ENCODE data around the gene CD163L1.

DNA sequence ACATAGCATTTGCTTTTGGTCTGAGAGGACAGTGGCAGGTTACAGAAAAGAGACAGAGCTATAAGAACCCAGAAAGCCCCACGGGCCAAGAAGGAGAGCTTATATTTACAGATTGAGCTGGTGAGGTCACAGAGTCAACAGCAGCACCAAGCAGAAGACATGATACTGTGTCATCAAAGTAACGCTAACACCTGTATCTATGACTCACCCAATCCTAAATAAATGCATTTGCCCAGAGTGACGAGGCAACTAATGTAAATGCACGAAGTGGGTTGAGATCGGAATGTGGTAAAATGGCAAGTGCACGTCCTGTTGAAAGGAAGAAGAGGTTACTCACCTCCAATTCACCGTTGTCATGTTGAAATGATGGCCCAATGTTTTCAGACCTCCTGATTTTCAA lies 6.7 kb upstream of the CD163L1 start:
- TF ChIP-seq POLR2A (IDR thresholded peaks at IDR 0.05; ENCODE audit: low read length) = no peak
- no peak for TF ChIP-seq GATA1 (IDR thresholded peaks at IDR 0.05; ENCODE audit: low read depth, low read length)

Data from erythroblast (primary cell).